Nephron (organoid): Measurements from ENCODE around the gene HMCN2.

Experiments used
- H3K27ac Mint-ChIP-seq, 3 experiments: 2 replicates each; pipeline ENCODE4 v1.8.0; 2020; ENCODE audit warnings: mixed read lengths in 3 of 3, mild to moderate bottlenecking in 2 of 3, moderate library complexity in 1 of 3
- H3K27me3 Mint-ChIP-seq: 2 replicates; pipeline ENCODE4 v1.8.0; 2021; ENCODE audit warnings: low read depth, mild to moderate bottlenecking, moderate library complexity, mixed read lengths
- H3K36me3 Mint-ChIP-seq: 2 replicates; pipeline ENCODE4 v1.8.0; 2020; ENCODE audit warnings: low read depth, mixed read lengths
- H3K4me1 Mint-ChIP-seq: 2 replicates; pipeline ENCODE4 v1.8.0; 2020; ENCODE audit warnings: mixed read lengths
- H3K4me3 Mint-ChIP-seq, 3 experiments: 2 replicates each; pipeline ENCODE4 v1.8.0; 2020; ENCODE audit warnings: mild to moderate bottlenecking in 3 of 3, mixed read lengths in 3 of 3, moderate library complexity in 2 of 3
- H3K9me3 Mint-ChIP-seq: 2 replicates; pipeline ENCODE4 v1.8.0; 2020; ENCODE audit warnings: mixed read lengths
- TF ChIP-seq, protein P1 (sequence below), 3 experiments: fragments of 200-600 bp; sonication (generic); IDR thresholded peaks; one replicate each; pipeline ENCODE4 v1.5.0; 2021; ENCODE audit warnings: antibody characterized with exemption in 3 of 3; ENCODE audit not compliant: unreplicated experiment in 3 of 3

The HMCN2 gene

DNA sequence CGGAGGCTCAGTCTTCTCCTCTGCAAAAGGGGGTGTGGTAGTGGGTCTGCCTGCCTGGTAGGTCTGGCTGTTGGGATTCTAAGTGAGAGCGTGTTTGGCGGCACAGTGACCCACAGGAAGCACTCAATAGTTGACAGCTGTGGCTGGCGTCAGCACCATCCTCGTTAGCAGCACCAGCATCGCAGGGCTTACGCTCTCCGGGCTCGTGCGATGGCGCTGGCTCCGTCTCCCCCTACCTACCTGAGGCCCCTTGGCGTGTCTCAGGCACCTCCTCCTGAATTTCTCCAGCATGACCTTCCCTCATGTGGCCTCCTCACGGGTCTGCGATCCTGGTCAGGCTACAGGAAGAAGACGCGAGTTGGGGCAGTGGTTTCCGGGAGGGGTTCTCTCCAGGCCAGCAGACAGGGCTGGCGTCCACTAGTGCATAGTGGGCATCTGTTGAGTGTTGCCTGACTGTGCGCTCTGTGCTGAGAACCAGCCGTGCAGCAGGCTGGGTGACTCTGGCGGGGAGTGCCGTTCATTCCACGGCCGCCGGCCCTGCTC lies 66.9 kb downstream of the HMCN2 start:
- H3K4me3 Mint-ChIP-seq, result peak overlapping the region in 1 of 3 experiments; percentile 22
- no peaks in the 10 kb centered on the region for H3K36me3 Mint-ChIP-seq
- peaks cover 79% of the 10 kb centered on the region for H3K27me3 Mint-ChIP-seq
- H3K4me1 Mint-ChIP-seq, result peaks cover 51% of the 10 kb centered on the region
- no peaks in the 10 kb centered on the region for H3K9me3 Mint-ChIP-seq
- H3K27ac Mint-ChIP-seq, result no peak overlapping the region
- TF ChIP-seq, protein P1, sequence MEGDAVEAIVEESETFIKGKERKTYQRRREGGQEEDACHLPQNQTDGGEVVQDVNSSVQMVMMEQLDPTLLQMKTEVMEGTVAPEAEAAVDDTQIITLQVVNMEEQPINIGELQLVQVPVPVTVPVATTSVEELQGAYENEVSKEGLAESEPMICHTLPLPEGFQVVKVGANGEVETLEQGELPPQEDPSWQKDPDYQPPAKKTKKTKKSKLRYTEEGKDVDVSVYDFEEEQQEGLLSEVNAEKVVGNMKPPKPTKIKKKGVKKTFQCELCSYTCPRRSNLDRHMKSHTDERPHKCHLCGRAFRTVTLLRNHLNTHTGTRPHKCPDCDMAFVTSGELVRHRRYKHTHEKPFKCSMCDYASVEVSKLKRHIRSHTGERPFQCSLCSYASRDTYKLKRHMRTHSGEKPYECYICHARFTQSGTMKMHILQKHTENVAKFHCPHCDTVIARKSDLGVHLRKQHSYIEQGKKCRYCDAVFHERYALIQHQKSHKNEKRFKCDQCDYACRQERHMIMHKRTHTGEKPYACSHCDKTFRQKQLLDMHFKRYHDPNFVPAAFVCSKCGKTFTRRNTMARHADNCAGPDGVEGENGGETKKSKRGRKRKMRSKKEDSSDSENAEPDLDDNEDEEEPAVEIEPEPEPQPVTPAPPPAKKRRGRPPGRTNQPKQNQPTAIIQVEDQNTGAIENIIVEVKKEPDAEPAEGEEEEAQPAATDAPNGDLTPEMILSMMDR (IDR thresholded peaks at IDR 0.05; ENCODE audit: unreplicated experiment in 3 of 3), result no peak

DNA sequence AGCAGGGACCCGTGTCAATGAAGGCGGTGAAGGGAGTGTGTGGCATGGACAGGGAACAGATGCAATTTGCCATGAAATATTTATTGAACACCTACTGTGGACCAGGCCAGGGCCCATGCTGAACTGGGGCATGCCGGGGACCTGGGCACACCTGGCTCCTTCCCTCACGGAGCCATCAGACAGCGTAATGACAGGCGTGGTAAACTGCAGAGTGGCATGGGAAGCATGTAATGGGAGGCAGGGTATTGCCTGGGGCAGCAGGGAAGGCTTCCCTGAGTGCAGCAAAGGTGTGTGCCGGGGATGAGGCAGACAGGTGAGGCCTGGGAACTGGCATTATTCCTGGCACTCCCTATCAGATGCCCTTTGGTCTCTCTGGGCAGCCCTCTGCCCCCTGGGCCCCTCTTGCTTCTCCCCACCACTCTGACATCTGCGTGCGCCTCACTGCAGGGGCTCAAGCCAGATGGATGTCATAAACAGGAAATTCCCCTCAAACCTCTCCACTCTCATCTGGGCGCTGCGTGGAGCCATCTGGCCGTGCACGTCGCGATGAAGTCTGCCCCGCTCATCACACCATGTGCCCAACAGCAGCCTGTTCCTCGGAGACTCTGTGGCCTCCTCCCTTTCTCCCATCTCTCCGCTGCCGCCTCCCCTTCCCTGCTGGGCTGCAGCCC lies 67.6 kb downstream of the HMCN2 start:
- TF ChIP-seq, protein P1 (IDR thresholded peaks at IDR 0.05; ENCODE audit: unreplicated experiment in 3 of 3), result no peak
- peaks cover 77% of the 10 kb centered on the region for H3K27me3 Mint-ChIP-seq
- H3K4me1 Mint-ChIP-seq, result peaks cover 46% of the 10 kb centered on the region
- H3K9me3 Mint-ChIP-seq, result no peaks in the 10 kb centered on the region
- H3K27ac Mint-ChIP-seq, result no peak overlapping the region
- H3K4me3 Mint-ChIP-seq, result no peak overlapping the region
- H3K36me3 Mint-ChIP-seq, result no peaks in the 10 kb centered on the region

DNA sequence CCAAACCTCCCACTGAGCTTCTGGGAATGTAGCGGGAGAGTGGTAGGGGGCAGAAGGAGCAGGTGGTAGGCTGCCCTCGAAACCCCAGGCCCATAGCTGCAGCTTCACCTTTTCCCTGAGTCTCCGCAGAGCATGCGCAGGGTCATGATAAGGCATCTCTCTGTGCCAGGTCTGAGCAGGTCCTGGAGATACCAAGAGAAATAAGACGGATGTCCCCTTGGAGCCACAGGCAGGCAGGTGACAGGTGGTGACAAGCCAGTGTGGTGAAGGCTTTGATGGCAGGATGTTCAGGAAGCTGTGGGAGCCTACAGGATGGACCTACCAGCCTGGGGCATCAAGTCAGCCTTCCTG lies 68.1 kb downstream of the HMCN2 start:
- Mint-ChIP-seq H3K27ac (peak overlapping the region in 1 of 3 experiments; percentile 11), H3K4me1 (peaks cover 41% of the 10 kb centered on the region), H3K36me3 (no peaks in the 10 kb centered on the region), H3K4me3 (no peak overlapping the region), H3K27me3 (peaks cover 72% of the 10 kb centered on the region), H3K9me3 (no peaks in the 10 kb centered on the region)
- TF ChIP-seq, protein P1 (IDR thresholded peaks at IDR 0.05; ENCODE audit: unreplicated experiment in 3 of 3), result no peak

DNA sequence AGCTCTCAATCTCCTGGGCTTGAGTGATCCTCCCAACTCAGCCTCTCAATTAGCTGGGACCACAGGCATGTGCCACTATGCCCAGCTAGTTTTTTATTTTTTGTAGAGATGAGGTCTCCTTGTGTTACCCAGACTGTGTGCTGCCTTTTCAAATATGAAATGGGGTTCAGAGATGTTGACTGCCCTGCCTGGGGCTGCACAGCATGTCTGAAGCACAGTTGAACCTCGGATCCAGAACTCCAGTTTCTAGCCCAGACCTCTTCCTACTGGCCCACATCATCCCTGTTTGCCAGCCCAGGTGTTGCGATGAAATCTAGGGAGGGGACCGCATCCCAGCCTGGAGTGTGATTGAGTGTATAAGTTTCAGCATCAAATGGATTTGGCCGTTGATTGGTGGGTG lies 69.4 kb downstream of the HMCN2 start:
- Mint-ChIP-seq H3K27ac (no peak overlapping the region), H3K9me3 (no peaks in the 10 kb centered on the region), H3K27me3 (peaks cover 59% of the 10 kb centered on the region), H3K4me3 (no peak overlapping the region), H3K36me3 (no peaks in the 10 kb centered on the region), H3K4me1 (peaks cover 35% of the 10 kb centered on the region)
- TF ChIP-seq, protein P1 (IDR thresholded peaks at IDR 0.05; ENCODE audit: unreplicated experiment in 3 of 3), result no peak

DNA sequence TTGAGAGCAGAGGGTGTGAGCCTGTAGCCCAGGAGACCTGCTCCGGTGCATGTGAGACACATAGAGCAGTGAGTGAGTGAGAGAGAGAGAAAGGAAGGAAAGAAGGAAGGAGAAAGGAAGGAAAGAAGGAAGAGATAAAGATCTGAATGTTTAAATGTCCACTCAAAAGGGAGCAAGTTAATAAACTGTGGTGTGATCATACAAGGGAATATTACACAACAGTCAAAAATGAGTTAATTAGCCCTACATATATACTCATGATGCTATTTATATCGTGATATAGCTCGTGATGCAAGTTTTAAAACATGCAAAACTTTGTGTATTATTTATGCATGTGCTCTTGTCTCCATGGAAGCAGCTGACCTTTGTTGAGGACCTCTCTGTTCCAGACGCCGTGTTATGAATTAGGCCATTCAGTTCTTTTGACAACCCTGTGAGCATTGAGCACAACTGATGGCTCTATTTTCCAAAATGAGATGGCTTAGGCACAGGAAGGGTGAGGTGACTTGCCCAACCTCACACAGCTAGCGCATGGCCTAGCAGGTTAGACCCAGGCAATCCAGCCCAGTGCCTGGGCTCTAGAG lies 70.6 kb downstream of the HMCN2 start:
- peaks cover 47% of the 10 kb centered on the region for H3K27me3 Mint-ChIP-seq

More for the DNA sequence above, 70.6 kb downstream of the HMCN2 start:
- TF ChIP-seq, protein P1 (IDR thresholded peaks at IDR 0.05; ENCODE audit: unreplicated experiment in 3 of 3), result no peak
- Mint-ChIP-seq H3K36me3 (no peaks in the 10 kb centered on the region), H3K9me3 (no peaks in the 10 kb centered on the region), H3K27ac (no peak overlapping the region), H3K4me1 (peaks cover 27% of the 10 kb centered on the region), H3K4me3 (no peak overlapping the region)
